Measurements from ENCODE around the gene BMS1. TPM values are rescaled to one million over a fixed set of nuclear protein-coding genes. Genes with fewer than 3 reads are reported as not detected.

BMS1 gene
- total and polyA plus RNA-seq, 8 donors: 4.1 to 9.3 (median 6.9) TPM

- no peak for TF ChIP-seq CTCF (IDR thresholded peaks at IDR 0.05)
- 94 to 96% methylated on average over 18 of the region's 18 CpGs for WGBS, 2 donors
- Histone ChIP-seq H3K36me3 (no peaks in the 10 kb centered on the region), H3K4me1 (no peaks in the 10 kb centered on the region), H3K27ac (no peak overlapping the region), H3K4me3 (no peak overlapping the region), H3K27me3 (no peaks in the 10 kb centered on the region), H3K9me3 (no peaks in the 10 kb centered on the region)
- ATAC-seq (no peak), FAIRE-seq (no peak), DNase-seq (no peak)
- intact Hi-C loops (cut with DNase I): no loop called here
Measured at GRCh38 chr10:42768581-42769152, 13.9 kb upstream of the BMS1 start.

DNA sequence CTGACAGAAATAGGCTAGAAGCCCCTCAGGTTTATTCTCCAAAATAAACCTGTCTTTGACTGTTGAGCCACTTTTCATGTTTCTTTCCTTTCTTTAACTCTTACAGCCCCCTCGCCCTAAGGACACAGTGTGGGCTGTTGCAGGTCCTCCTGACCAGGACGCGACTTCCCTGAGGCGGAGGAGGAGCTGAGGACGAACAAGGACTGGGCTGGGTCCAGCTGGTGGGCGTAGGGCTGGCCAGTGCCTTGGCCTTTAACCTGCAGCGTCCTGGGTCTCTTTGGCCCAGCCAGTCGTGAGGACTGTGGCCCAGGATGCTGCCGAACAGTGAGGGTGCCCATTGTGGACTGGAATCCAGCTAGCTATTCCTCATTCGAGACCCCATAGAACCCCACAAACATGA lies 13.4 kb upstream of the BMS1 start:
- Histone ChIP-seq H3K9me3 (no peaks in the 10 kb centered on the region), H3K27me3 (no peaks in the 10 kb centered on the region), H3K4me3 (no peak overlapping the region), H3K36me3 (no peaks in the 10 kb centered on the region), H3K27ac (no peak overlapping the region), H3K4me1 (no peaks in the 10 kb centered on the region)
- no peak for TF ChIP-seq CTCF (IDR thresholded peaks at IDR 0.05)
- ATAC-seq (no peak), DNase-seq (no peak), FAIRE-seq (no peak)
- 86% methylated on average over 10 of the region's 10 CpGs for WGBS, 2 donors
- intact Hi-C loops (cut with DNase I): no loop called here

DNA sequence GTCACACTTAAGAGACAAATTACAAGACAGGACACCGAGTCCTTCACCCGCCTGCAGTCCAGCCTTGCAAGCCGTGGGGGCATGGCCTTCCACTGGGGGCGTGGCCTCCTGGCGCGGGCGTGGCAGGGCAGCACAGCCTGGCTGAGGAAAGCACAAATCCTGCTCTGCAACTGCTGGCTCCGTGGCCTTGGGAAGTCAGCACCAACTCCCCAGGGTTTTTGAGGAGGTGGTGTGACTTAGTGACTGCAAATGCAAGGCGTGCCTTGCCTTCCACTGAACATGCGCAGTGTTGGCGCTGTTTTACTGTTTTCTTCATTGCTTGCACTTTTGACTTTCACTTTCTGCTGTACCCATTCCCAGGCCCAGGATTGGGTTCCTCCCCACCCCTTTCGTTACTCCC lies 12.9 kb upstream of the BMS1 start:
- ATAC-seq (peak in 3 of 4 donors; percentile 46 to 87 (median 74)), DNase-seq (peak in 1 of 6 donors; percentile 20), FAIRE-seq (no peak)
- Histone ChIP-seq H3K9me3 (no peaks in the 10 kb centered on the region), H3K27me3 (no peaks in the 10 kb centered on the region), H3K36me3 (no peaks in the 10 kb centered on the region), H3K27ac (no peak overlapping the region), H3K4me3 (no peak overlapping the region), H3K4me1 (no peaks in the 10 kb centered on the region)
- 76 to 86% methylated on average over 12 of the region's 12 CpGs for WGBS, 2 donors
- intact Hi-C loops (cut with DNase I): no loop called here
- TF ChIP-seq CTCF (IDR thresholded peaks at IDR 0.05): no peak

DNA sequence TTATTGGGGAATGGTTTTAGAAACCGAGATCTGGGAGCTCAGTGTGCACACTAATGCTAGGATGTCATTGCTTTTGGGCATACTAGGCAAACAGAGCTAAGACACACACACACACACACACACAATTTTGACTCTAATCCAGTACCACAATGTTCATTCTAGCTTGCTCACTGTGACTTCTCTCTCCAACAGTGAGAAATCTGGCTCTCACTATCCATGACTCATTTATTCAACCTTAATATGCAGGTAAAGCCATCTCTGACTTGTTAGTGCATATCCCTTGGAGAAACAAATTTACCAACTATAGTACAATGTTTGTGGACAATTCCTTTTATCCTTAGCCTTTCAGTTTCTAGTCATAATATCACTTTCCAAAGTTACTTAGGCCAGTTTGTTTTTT lies 5.9 kb upstream of the BMS1 start:
- intact Hi-C loops (cut with DNase I): no loop called here
- FAIRE-seq: no peak
- no peaks in the 10 kb centered on the region for H3K36me3 ChIP-seq
- no peaks in the 10 kb centered on the region for H3K9me3 ChIP-seq
- ATAC-seq: no peak
- no peak overlapping the region for H3K27ac ChIP-seq
- H3K4me3 ChIP-seq: no peak overlapping the region
- DNase-seq: no peak
- 32 to 68% methylated on average over 1 of the region's 1 CpG for WGBS, 2 donors
- TF ChIP-seq CTCF (IDR thresholded peaks at IDR 0.05): no peak
- H3K4me1 ChIP-seq: no peaks in the 10 kb centered on the region
- no peaks in the 10 kb centered on the region for H3K27me3 ChIP-seq

DNA sequence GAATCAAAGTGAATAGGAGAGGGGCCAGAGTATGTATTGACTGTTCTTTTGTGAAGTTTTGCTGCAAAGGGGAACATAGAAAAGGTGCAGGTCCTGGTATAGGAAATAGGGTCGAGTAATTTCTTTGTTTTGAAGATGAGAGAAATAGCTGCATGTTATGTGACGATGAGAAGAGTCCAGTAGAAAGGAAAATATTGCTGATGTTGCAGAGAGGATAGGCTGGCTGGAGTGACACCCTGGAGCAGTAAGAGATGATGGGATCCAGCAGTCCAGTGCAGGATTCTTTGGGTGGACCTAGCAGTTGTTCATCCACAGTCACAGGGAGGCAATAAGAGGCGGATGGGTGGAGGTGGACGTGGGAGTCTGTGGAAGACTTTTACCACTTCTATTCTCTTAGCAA lies 2.1 kb upstream of the BMS1 start:
- no peaks in the 10 kb centered on the region for H3K9me3 ChIP-seq
- intact Hi-C loops (cut with DNase I): no loop called here
- WGBS, 2 donors: 84 to 85% methylated on average over 4 of the region's 4 CpGs
- FAIRE-seq (no peak), DNase-seq (no peak), ATAC-seq (no peak)
- TF ChIP-seq CTCF (IDR thresholded peaks at IDR 0.05): no peak
- H3K36me3 ChIP-seq: peaks cover 1 to 6% (median 4%) of the 10 kb centered on the region in 3 donors
- no peak overlapping the region for H3K4me3 ChIP-seq
- no peak overlapping the region for H3K27ac ChIP-seq
- no peaks in the 10 kb centered on the region for H3K27me3 ChIP-seq
- peaks cover 0 to 8% (median 8%) of the 10 kb centered on the region in 3 donors for H3K4me1 ChIP-seq

Measured in pancreas (tissue), 10 donors.